ENCODE data around the gene ALPL.

- TF ChIP-seq RAD21 (IDR thresholded peaks at IDR 0.05; ENCODE audit: low read length) (no peak), CTCF (conservative IDR thresholded peaks at IDR 0.05; ENCODE audit: low read depth, low read length) (no peak), USF2 (IDR thresholded peaks at IDR 0.05; ENCODE audit: low read depth, low read length) (no peak), MAFK (IDR thresholded peaks at IDR 0.05; ENCODE audit: low read depth, low read length) (no peak)
Measured at GRCh38 chr1:21596174-21596573, 87.0 kb downstream of the ALPL start.

Data from IMR-90 (cell line).